GM12801 (cell line): Measurements from ENCODE around the gene MALAT1.
A peak's percentile ranks its signal among the peaks of the same experiment; 100 is the strongest.

Experiments
- TF ChIP-seq, protein P1 (sequence below): IDR thresholded peaks from one replicate; pipeline ENCODE4 v1.5.1; 2011; ENCODE audit warnings: control low read depth; ENCODE audit not compliant: insufficient read length; ENCODE audit errors: extremely low read depth

Gene MALAT1

GRCh38 chr11:65546217-65546958 lies 47.5 kb downstream of the MALAT1 start:
- TF ChIP-seq, protein P1, sequence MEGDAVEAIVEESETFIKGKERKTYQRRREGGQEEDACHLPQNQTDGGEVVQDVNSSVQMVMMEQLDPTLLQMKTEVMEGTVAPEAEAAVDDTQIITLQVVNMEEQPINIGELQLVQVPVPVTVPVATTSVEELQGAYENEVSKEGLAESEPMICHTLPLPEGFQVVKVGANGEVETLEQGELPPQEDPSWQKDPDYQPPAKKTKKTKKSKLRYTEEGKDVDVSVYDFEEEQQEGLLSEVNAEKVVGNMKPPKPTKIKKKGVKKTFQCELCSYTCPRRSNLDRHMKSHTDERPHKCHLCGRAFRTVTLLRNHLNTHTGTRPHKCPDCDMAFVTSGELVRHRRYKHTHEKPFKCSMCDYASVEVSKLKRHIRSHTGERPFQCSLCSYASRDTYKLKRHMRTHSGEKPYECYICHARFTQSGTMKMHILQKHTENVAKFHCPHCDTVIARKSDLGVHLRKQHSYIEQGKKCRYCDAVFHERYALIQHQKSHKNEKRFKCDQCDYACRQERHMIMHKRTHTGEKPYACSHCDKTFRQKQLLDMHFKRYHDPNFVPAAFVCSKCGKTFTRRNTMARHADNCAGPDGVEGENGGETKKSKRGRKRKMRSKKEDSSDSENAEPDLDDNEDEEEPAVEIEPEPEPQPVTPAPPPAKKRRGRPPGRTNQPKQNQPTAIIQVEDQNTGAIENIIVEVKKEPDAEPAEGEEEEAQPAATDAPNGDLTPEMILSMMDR = no peak

DNA sequence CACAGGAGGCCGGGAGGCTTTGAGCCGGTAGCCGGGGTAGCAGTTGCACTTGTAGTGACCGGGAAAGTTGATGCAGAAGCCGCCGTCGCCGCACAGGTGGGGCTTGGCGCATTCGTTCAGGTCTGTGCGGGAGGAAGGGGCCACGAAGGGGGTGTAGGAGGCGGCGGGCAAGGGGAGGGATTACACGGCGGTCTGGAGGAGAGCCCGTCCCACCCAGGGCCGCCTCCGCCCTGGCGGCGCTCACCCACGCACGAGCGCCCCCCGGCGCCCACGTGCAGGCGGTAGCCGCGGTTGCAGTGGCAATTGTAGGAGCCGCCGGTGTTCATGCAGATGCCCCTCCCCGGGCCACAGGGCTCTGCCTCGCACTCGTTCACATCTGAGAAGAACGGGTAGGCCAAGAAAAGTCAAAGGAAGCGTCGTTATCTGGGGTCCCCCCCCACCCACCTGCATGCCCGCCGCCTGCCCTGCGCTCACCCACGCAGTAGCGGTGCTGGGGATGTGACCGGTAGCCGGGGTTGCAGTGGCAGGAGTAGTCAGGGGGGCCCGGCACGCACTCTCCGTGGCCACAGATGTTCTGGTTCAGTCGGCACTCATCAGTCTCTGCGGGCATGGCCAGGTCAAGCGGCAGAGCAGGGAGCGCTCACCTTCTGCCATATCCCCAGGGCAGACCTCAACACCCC lies 48.7 kb downstream of the MALAT1 start:
- TF ChIP-seq, protein P1 = no peak

DNA sequence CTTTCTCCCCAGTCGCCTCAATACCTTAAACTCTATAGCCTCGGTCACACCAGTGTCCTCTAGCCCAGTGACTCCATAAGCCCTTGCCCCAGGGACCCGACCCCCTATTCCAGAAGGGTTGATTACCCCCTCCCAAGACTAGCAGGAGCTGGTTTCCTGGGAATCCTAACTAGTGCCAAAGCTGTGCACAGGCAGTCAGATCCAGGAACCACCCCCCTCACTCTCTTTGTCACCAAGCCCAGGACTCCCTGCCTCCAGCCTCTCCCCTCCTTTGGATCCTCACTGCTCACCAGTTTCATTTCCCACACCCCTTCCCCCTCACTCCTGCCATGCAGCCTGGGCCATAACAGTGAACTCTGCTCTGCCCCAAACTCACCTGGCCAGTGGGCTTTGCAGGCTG lies 49.5 kb downstream of the MALAT1 start:
- TF ChIP-seq, protein P1 = no peak

DNA sequence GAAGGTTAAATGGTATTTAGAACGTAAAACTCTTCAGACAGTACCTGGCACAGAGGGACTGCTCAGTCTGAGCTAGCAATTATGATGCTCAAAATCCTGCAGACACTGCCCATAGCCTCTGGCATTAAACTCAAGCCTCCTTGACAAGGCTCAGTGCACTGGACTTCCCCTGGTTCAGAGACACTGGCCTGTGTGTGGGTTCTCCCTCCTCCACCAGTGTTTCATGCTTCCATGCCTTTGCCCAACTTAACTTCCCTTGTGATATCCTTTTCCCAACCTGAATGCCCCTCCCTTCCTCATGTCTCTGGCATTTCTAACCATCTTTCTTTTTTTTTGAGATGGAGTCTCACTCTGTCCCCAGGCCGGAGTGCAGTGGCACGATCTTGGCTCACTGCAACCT lies 50.3 kb downstream of the MALAT1 start:
- TF ChIP-seq, protein P1 = no peak

DNA sequence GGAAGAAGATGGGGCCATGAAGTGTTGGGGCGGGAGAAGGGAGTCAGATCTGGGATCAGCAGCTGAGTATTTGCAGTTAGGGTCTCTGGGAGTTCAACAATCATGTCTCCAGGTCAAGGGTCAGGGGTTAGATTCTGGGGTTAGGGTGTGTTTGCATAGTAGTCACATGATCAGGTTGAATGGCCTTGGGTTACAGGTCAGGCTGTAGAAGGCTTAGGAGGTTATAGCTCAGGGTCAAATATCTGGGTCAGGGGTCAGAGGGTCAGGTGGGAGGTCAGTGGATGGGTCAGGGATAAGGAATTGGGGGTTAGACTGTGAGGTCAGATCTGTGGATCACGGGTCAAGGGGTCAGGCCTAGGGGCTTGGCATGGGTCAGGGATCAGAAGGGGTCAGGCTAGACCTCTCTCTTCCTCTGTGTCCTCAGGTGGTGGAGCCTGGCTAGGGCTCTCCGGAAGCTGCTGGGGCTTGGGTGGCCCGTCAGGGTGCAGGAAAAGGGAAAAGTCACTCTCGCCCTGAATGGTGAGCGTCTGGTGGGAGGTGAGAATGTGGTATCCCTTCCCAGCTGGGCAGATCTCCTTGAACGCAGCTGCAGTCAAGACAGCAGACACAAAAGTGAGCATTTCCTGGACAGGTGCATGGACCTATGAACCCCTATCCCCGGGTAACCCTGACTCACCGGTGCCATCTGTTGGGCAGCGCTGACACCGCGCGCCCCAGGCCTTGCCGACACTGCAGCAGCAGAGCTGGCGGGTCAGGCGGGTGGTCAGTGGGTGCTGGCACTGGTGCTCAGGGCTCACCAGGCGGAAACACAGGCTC lies 52.9 kb downstream of the MALAT1 start:
- TF ChIP-seq, protein P1 = peak; percentile 53

DNA sequence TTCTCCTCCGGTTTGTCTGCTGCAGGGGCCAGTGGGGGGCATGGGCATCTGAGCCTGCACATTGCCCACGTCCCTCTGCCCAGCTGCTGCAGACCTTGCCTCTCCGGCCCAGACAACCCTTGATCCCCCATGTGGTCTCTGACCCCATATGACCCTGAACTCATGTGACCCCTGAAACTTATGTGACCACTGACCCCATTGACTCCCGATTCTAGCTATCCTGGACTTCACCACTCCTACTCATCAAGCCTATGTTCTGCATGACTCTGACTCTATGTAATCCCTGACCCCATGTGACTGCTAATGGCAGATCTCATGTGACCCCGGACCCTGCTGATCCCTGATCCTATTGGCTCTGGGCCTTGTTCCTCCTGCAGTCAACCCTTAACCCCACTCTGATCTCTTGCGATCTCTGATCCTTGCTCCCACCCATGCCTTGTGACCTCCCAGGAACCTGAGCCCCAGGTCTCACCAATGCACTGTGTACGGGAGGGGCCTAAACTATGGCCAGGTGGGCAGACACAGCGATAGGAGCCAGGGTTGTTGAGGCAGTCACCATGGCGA lies 53.6 kb downstream of the MALAT1 start:
- TF ChIP-seq, protein P1 = no peak
